GM18517 (cell line): ENCODE data around the gene DDAH1.

ENCODE experiments used
- ATAC-seq: cut with Tn5 transposase; IDR thresholded peaks from one replicate; pipeline ENCODE4 v1.9.1; 2021; ENCODE audit warnings: mild to moderate bottlenecking, moderate library complexity; ENCODE audit not compliant: unreplicated experiment

The DDAH1 gene

GRCh38 chr1:85397490-85398032, 67.4 kb downstream of the DDAH1 start:
- ATAC-seq = no peak

- no peak for ATAC-seq
Observed at GRCh38 chr1:85396194-85396593, 68.8 kb downstream of the DDAH1 start.

- no peak for ATAC-seq
Observed at GRCh38 chr1:85394130-85394529, 70.8 kb downstream of the DDAH1 start.

GRCh38 chr1:85393490-85393889, 71.5 kb downstream of the DDAH1 start:
- ATAC-seq = no peak

- ATAC-seq = no peak
Observed at GRCh38 chr1:85388416-85388815, 76.5 kb downstream of the DDAH1 start.

- ATAC-seq = no peak
Observed at GRCh38 chr1:85387781-85388180, 77.2 kb downstream of the DDAH1 start.

GRCh38 chr1:85386068-85386722, 78.8 kb downstream of the DDAH1 start:
- ATAC-seq = no peak

- ATAC-seq = no peak
Observed at GRCh38 chr1:85379203-85380136, 85.5 kb downstream of the DDAH1 start.

- ATAC-seq = no peak
Observed at GRCh38 chr1:85378534-85378933, 86.4 kb downstream of the DDAH1 start.

GRCh38 chr1:85376356-85376755, 88.6 kb downstream of the DDAH1 start:
- no peak for ATAC-seq

GRCh38 chr1:85375493-85375892, 89.5 kb downstream of the DDAH1 start:
- no peak for ATAC-seq

GRCh38 chr1:85374160-85374559, 90.8 kb downstream of the DDAH1 start:
- no peak for ATAC-seq

- ATAC-seq = no peak
Observed at GRCh38 chr1:85373378-85373708, 91.6 kb downstream of the DDAH1 start.

- no peak for ATAC-seq
Observed at GRCh38 chr1:85372683-85373377, 92.1 kb downstream of the DDAH1 start.

GRCh38 chr1:85371021-85371420, 93.9 kb downstream of the DDAH1 start:
- ATAC-seq = no peak

- ATAC-seq = no peak
Observed at GRCh38 chr1:85368073-85368770, 96.7 kb downstream of the DDAH1 start.

GRCh38 chr1:85366391-85367170, 98.4 kb downstream of the DDAH1 start:
- no peak for ATAC-seq

- ATAC-seq = no peak
Observed at GRCh38 chr1:85365851-85366250, 99.1 kb downstream of the DDAH1 start.

- no peak for ATAC-seq
Observed at GRCh38 chr1:85363521-85363920, 101.4 kb downstream of the DDAH1 start.

- ATAC-seq = no peak
Observed at GRCh38 chr1:85363092-85363491, 101.9 kb downstream of the DDAH1 start.
